GM21723 (cell line): ENCODE measurements around the gene TRIOBP.
"Not testable (repeated sequence)": the region's sequence is repeated elsewhere in the genome, so short reads cannot be mapped to it uniquely, and the experiment has no call there.

Source experiments
- ATAC-seq: cut with Tn5 transposase; IDR thresholded peaks from one replicate; pipeline ENCODE4 v1.9.1; 2021; ENCODE audit warnings: mild to moderate bottlenecking, moderate library complexity; ENCODE audit not compliant: unreplicated experiment

Gene TRIOBP

GRCh38 chr22:37771702-37772427 is 75.0 kb downstream of the TRIOBP start:
- ATAC-seq = no peak

GRCh38 chr22:37774728-37775127 is 77.9 kb downstream of the TRIOBP start:
- no peak for ATAC-seq

- ATAC-seq = no peak
These were observed 79.2 kb downstream of the TRIOBP start for GRCh38 chr22:37775785-37776638.

GRCh38 chr22:37776639-37777005 is 79.8 kb downstream of the TRIOBP start:
- ATAC-seq = no peak

GRCh38 chr22:37777122-37777687 is 80.4 kb downstream of the TRIOBP start:
- peak; percentile 49 for ATAC-seq

- no peak for ATAC-seq
These were observed 81.6 kb downstream of the TRIOBP start for GRCh38 chr22:37778370-37779009.

- no peak for ATAC-seq
These were observed 84.7 kb downstream of the TRIOBP start for GRCh38 chr22:37781434-37782059.

- no peak for ATAC-seq
These were observed 85.7 kb downstream of the TRIOBP start for GRCh38 chr22:37782340-37783168.

GRCh38 chr22:37784829-37785495 is 88.1 kb downstream of the TRIOBP start:
- no peak for ATAC-seq

- no peak for ATAC-seq
These were observed 93.4 kb downstream of the TRIOBP start for GRCh38 chr22:37790234-37790633.

- ATAC-seq = no peak
These were observed 95.6 kb downstream of the TRIOBP start for GRCh38 chr22:37792494-37792893.

- ATAC-seq = no peak
These were observed 97.5 kb downstream of the TRIOBP start for GRCh38 chr22:37794376-37794775.

GRCh38 chr22:37796079-37796478 is 99.2 kb downstream of the TRIOBP start:
- no peak for ATAC-seq

GRCh38 chr22:37797259-37797658 is 100.4 kb downstream of the TRIOBP start:
- ATAC-seq = not testable (repeated sequence)

- no peak for ATAC-seq
These were observed 101.1 kb downstream of the TRIOBP start for GRCh38 chr22:37797874-37798500.

- ATAC-seq = not testable (repeated sequence)
These were observed 103.1 kb downstream of the TRIOBP start for GRCh38 chr22:37799979-37800378.

- ATAC-seq = no peak
These were observed 105.1 kb downstream of the TRIOBP start for GRCh38 chr22:37801946-37802309.

- no peak for ATAC-seq
These were observed 105.7 kb downstream of the TRIOBP start for GRCh38 chr22:37802310-37803194.
